Measurements from ENCODE around the gene CLDND2.

GRCh38 chr19:51357952-51358351 is 10.9 kb downstream of the CLDND2 start:
- TF ChIP-seq, protein P1, sequence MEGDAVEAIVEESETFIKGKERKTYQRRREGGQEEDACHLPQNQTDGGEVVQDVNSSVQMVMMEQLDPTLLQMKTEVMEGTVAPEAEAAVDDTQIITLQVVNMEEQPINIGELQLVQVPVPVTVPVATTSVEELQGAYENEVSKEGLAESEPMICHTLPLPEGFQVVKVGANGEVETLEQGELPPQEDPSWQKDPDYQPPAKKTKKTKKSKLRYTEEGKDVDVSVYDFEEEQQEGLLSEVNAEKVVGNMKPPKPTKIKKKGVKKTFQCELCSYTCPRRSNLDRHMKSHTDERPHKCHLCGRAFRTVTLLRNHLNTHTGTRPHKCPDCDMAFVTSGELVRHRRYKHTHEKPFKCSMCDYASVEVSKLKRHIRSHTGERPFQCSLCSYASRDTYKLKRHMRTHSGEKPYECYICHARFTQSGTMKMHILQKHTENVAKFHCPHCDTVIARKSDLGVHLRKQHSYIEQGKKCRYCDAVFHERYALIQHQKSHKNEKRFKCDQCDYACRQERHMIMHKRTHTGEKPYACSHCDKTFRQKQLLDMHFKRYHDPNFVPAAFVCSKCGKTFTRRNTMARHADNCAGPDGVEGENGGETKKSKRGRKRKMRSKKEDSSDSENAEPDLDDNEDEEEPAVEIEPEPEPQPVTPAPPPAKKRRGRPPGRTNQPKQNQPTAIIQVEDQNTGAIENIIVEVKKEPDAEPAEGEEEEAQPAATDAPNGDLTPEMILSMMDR (IDR thresholded peaks at IDR 0.05; ENCODE audit: poor library complexity), result no peak
- TF ChIP-seq EZH2 (IDR thresholded peaks at IDR 0.05; ENCODE audit: borderline replicate concordance), result no peak

Data from hepatocyte (in vitro differentiated cells).